ENCODE data around the gene USP2. TPM values are rescaled to one million over a fixed set of nuclear protein-coding genes. Genes with fewer than 3 reads are reported as not detected.
"Not testable (repeated sequence)": the region's sequence is repeated elsewhere in the genome, so short reads cannot be mapped to it uniquely, and the experiment has no call there.

Gene USP2
- total RNA-seq, 3 donors from 2014 or later = 16.9 to 84.3 (median 26.7) TPM

GRCh38 chr11:119384332-119384731, 2.8 kb upstream of the USP2 start:
- Histone ChIP-seq H3K9me3 (no peaks in the 10 kb centered on the region), H3K4me1 (ENCODE audit: low read depth) (peaks cover 7% of the 10 kb centered on the region), H3K36me3 (ENCODE audit: low read depth) (no peaks in the 10 kb centered on the region), H3K4me3 (no peak overlapping the region)
- no peak for DNase-seq
- no peak for TF ChIP-seq CTCF (IDR thresholded peaks at IDR 0.05)
- intact Hi-C loops (cut with DNase I, micrococcal nuclease) = no loop called here
- no peak for ATAC-seq

DNA sequence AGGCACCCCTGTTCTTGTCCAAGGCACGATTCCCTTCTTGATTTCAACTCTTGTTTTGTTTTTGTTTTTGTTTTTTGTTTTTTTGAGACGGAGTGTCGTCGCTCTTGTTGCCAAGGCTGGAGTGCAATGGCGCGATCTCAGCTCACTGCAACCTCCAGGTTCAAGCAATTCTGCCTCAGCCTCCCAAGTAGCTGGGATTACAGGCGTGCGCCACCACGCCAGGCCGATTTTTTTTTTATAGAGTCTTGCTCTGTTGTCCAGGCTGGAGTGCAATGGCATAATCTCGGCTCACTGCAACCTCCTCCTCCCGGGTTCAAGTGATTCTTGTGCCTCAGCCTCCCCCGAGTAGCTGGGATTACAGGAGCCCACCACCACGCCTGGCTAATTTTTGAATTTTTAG, 1.0 kb upstream of the USP2 start:
- H3K4me1 ChIP-seq (ENCODE audit: low read depth); DNase-seq; ATAC-seq; H3K9me3 ChIP-seq; H3K36me3 ChIP-seq (ENCODE audit: low read depth); intact Hi-C loops (cut with DNase I, micrococcal nuclease); H3K4me3 ChIP-seq: not testable (repeated sequence)

- intact Hi-C loops (cut with DNase I, micrococcal nuclease) = no loop called here
- Histone ChIP-seq H3K9me3 (no peaks in the 10 kb centered on the region), H3K4me1 (ENCODE audit: low read depth) (peaks cover 7% of the 10 kb centered on the region), H3K36me3 (ENCODE audit: low read depth) (no peaks in the 10 kb centered on the region), H3K4me3 (no peak overlapping the region)
- TF ChIP-seq CTCF (IDR thresholded peaks at IDR 0.05) = no peak
- ATAC-seq (no peak), DNase-seq (no peak)
Measured at GRCh38 chr11:119382101-119382500, 611 bp upstream of the USP2 start.

DNA sequence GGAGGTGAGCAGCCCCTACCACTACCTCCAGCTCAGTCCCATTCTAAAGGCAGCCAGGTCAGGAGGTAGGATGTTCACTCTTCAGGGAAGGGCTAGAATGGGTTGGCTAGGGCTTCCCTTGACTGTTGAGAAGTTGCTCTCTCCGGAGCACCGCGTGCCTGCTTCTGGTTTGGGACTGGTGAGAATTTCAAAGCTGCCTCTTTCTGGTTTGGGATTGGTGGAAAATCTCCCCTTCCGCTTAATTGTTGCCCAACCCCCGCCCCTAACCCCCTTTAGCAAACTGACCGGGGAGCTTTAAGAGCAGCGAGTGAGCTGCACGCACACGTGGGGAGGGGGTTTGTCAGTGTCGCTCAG, 686 bp downstream of the USP2 start:
- Histone ChIP-seq H3K9me3 (no peaks in the 10 kb centered on the region), H3K36me3 (ENCODE audit: low read depth) (no peaks in the 10 kb centered on the region), H3K4me1 (ENCODE audit: low read depth) (peaks cover 9% of the 10 kb centered on the region), H3K4me3 (no peak overlapping the region)
- intact Hi-C loops (cut with DNase I, micrococcal nuclease) = no loop called here
- ATAC-seq (no peak), DNase-seq (no peak)
- no peak for TF ChIP-seq CTCF (IDR thresholded peaks at IDR 0.05)

- intact Hi-C loops (cut with DNase I, micrococcal nuclease) = no loop called here
- DNase-seq = no peak
- Histone ChIP-seq H3K36me3 (ENCODE audit: low read depth) (no peaks in the 10 kb centered on the region), H3K4me1 (ENCODE audit: low read depth) (peaks cover 9% of the 10 kb centered on the region), H3K4me3 (no peak overlapping the region), H3K9me3 (no peaks in the 10 kb centered on the region)
- no peak for TF ChIP-seq CTCF (IDR thresholded peaks at IDR 0.05)
- no peak for ATAC-seq
Measured at GRCh38 chr11:119380160-119380826, 1.2 kb downstream of the USP2 start.

DNA sequence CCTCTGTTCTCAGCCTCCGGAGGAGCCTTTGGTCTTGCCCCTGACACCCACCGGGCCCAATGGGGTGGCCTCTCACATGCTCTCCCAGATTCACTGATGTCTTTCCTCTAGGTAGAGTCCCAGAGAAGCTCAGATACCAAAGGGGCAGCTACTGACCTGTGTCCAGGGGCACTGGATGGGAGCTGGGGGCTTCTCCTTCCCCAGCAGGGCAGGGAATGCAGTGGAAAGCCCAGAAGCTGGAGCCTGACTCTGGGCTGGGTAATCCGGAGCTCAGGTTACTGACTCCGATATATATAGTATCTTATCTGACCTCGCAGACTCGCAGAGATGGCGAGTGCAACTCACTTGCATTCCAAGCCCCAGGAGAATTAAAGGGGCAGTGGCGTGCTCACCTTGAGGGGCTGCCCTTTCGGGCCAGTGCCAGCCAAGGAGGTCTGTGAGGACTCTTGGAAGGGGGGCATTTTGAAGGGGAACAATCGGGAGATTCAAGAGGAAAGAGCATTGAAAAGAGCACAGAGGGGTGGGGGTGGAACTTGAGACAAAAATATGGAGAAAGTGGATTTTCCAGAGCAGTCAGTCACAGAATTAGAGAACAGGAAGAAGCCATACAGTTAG, 2.5 kb downstream of the USP2 start:
- DNase-seq (no peak), ATAC-seq (no peak)
- H3K36me3 ChIP-seq (ENCODE audit: low read depth) = no peaks in the 10 kb centered on the region
- peaks cover 12% of the 10 kb centered on the region for H3K4me1 ChIP-seq (ENCODE audit: low read depth)
- no peaks in the 10 kb centered on the region for H3K9me3 ChIP-seq
- no peak overlapping the region for H3K4me3 ChIP-seq
- intact Hi-C loops (cut with DNase I, micrococcal nuclease) = no loop called here
- no peak for TF ChIP-seq CTCF (IDR thresholded peaks at IDR 0.05)

All from mucosa of descending colon (tissue), 3 donors.